ENCODE data around the gene SCO2. TPM values are rescaled to one million over a fixed set of nuclear protein-coding genes. Genes with fewer than 3 reads are reported as not detected.
A peak's percentile ranks its signal among the peaks of the same experiment; 100 is the strongest.

The SCO2 gene
- total and polyA plus RNA-seq, 9 of the 15 experiments (the other 6 are each of a cell fraction or from before 2014, with no cell fraction given): 0.34 to 4.0 (median 1.1) TPM; not detected in 3

- in situ Hi-C loops (cut with MboI): no loop called here
- intact Hi-C loops (cut with micrococcal nuclease): no loop called here
- no peak overlapping the region for H3K9ac ChIP-seq (ENCODE audit: insufficient read depth in 1 of 2, low read depth in 2 of 2, low read length in 2 of 2)
Observed at GRCh38 chr22:50544746-50545253, 19.4 kb upstream of the SCO2 start.

More at GRCh38 chr22:50544746-50545253, 19.4 kb upstream of the SCO2 start:
- H3K9me3 ChIP-seq (replicated peaks; ENCODE audit: control insufficient read depth, insufficient read depth, low read depth, low read length): no peaks in the 10 kb centered on the region
- no peak overlapping the region for H3K4me3 ChIP-seq
- no peaks in the 10 kb centered on the region for H4K20me1 ChIP-seq (replicated peaks; ENCODE audit: control insufficient read depth, insufficient read depth, low read length)
- POLR2A ChIA-PET: no interaction called here
- H3K4me1 ChIP-seq (replicated peaks in 1 of 2; ENCODE audit: control insufficient read depth in 2 of 2, insufficient read depth in 2 of 2, low read length in 2 of 2): peaks cover 10 to 38% of the 10 kb centered on the region in 2 experiments; a peak in 4 of 5 replicates
- no peak overlapping the region for H3K27ac ChIP-seq (ENCODE audit: extremely low read depth, low read depth, low read length)
- ATAC-seq (no peak), FAIRE-seq (no peak), DNase-seq (ENCODE audit: extremely low read depth in 1 of 4, low spot score in 3 of 4) (no peak)
- no peak overlapping the region for H2AFZ ChIP-seq (ENCODE audit: low read depth, low read length)
- no peaks in the 10 kb centered on the region for H3K9me1 ChIP-seq (ENCODE audit: control insufficient read depth, insufficient read depth, low read length)
- WGBS (ENCODE audit: insufficient coverage, low coverage, missing lambda C conversion rate): 38% methylated on average over 4 of the region's 5 CpGs
- H3K27me3 ChIP-seq (ENCODE audit: control insufficient read depth in 2 of 2, insufficient read depth in 2 of 2, low read length in 2 of 2): no peaks in the 10 kb centered on the region
- no peak overlapping the region for H3K4me2 ChIP-seq (ENCODE audit: insufficient read depth, low read length)
- H3K36me3 ChIP-seq (ENCODE audit: control insufficient read depth, insufficient read depth, low read length): no peaks in the 10 kb centered on the region
- BruUV-seq (replicated peaks): no TSS peak
- TF ChIP-seq CXXC5 (CRISPR knock-in tag; IDR thresholded peaks at IDR 0.05) (peak; percentile 18; the same call in 1 of the 2 replicates), ZNF584 (CRISPR knock-in tag; IDR thresholded peaks at IDR 0.05; ENCODE audit: low read depth) (0 out of 2 replicates have a peak, but pooled peaks have one; percentile 5), ZBTB5 (IDR thresholded peaks at IDR 0.05) (peak; percentile 81), SMAD4 (CRISPR knock-in tag; conservative IDR thresholded peaks at IDR 0.05) (peak; percentile 16; the same call in 1 of the 2 replicates), ETV1 (tag; conservative IDR thresholded peaks at IDR 0.05; ENCODE audit: low read depth) (peak; percentile 34; the same call in 1 of the 2 replicates), ILF3 (IDR thresholded peaks at IDR 0.05; ENCODE audit: borderline replicate concordance) (no peak), GABPA (tag; conservative IDR thresholded peaks at IDR 0.05; ENCODE audit: low read depth) (0 out of 2 replicates have a peak, but pooled peaks have one; percentile 18), CC2D1A (IDR thresholded peaks at IDR 0.05) (peak; percentile 46; the same call in 1 of the 2 replicates), HINFP (tag; conservative IDR thresholded peaks at IDR 0.05; ENCODE audit: low read depth) (peak; percentile 85), ZNF707 (CRISPR knock-in tag; conservative IDR thresholded peaks at IDR 0.05) (no peak), ZNF639 (CRISPR knock-in tag; conservative IDR thresholded peaks at IDR 0.05 in 1 of 2, IDR thresholded peaks at IDR 0.05 in 1 of 2) (0 out of 4 replicates have a peak, but pooled peaks of 1 of the 2 experiments have one; percentile 11), MXD1 (CRISPR knock-in tag; IDR thresholded peaks at IDR 0.05; ENCODE audit: borderline replicate concordance, poor library complexity, severe bottlenecking) (no peak)
- no peaks in the 10 kb centered on the region for H3K79me2 ChIP-seq (ENCODE audit: control insufficient read depth, insufficient read depth, low read length)
- CTCF ChIA-PET (ENCODE audit: low intra/inter-chr PET ratio): no interaction called here
